ENCODE results near the gene PRRX2. TPM values are rescaled to one million over a fixed set of nuclear protein-coding genes. Genes with fewer than 3 reads are reported as not detected.

The PRRX2 gene
- total and polyA plus RNA-seq, 2 of the 13 experiments (the other 11 are each of a cell fraction or from before 2014, with no cell fraction given): 0.05 TPM; not detected in 1

- no peaks in the 10 kb centered on the region for H3K9me3 ChIP-seq (ENCODE audit: low read length)
- ATAC-seq (no peak), FAIRE-seq (no peak), DNase-seq (ENCODE audit: low spot score) (no peak)
- peaks cover 8 to 44% of the 10 kb centered on the region in 2 experiments; a peak in 3 of 5 replicates for H3K27me3 ChIP-seq (ENCODE audit: control insufficient read depth in 1 of 2, insufficient read depth in 2 of 2, low read length in 2 of 2)
- H3K79me2 ChIP-seq (ENCODE audit: insufficient read depth, low read length): no peaks in the 10 kb centered on the region
- WGBS (ENCODE audit: low lambda C conversion rate): 28% methylated on average over 20 of the region's 23 CpGs
- H3K4me3 ChIP-seq (replicated peaks in 1 of 3; ENCODE audit: insufficient read depth in 1 of 3, low read depth in 2 of 3, low read length in 3 of 3): no peak overlapping the region
- H3K4me1 ChIP-seq (ENCODE audit: insufficient read depth, low read length): 0 out of 2 replicates have a peak, but pooled peaks cover 3% of the 10 kb centered on the region
- H3K4me2 ChIP-seq (ENCODE audit: low read depth, low read length): no peak overlapping the region
- CTCF ChIA-PET (ENCODE audit: low intra/inter-chr PET ratio, low total read pairs): no interaction called here
- no peaks in the 10 kb centered on the region for H4K20me1 ChIP-seq (ENCODE audit: insufficient read depth, low read length)
- H2AFZ ChIP-seq (ENCODE audit: low read length): no peak overlapping the region
- no peaks in the 10 kb centered on the region for H3K36me3 ChIP-seq (replicated peaks in 1 of 2; ENCODE audit: control insufficient read depth in 1 of 2, insufficient read depth in 2 of 2, low read length in 2 of 2)
- no peak overlapping the region for H3K27ac ChIP-seq (ENCODE audit: extremely low read length, insufficient read depth, low read length)
- intact Hi-C loops (cut with micrococcal nuclease; ENCODE audit: unreplicated experiment): no loop called here
- no TSS peak for BruUV-seq (replicated peaks)
- in situ Hi-C loops (cut with HindIII; ENCODE audit: extremely low pct_ligation_motif_present, low pct_unique_long_range_greater_than_20kb): no loop called here
- POLR2A ChIA-PET: no interaction called here
- no peak overlapping the region for H3K9ac ChIP-seq (ENCODE audit: insufficient read depth, low read depth, low read length)
- TF ChIP-seq CENPBD1 (CRISPR knock-in tag; IDR thresholded peaks at IDR 0.05; ENCODE audit: borderline replicate concordance, low read depth) (no peak), TGIF2 (CRISPR knock-in tag; IDR thresholded peaks at IDR 0.05) (no peak), ZNF282 (IDR thresholded peaks at IDR 0.05; ENCODE audit: partially characterized antibody) (no peak), IRF9 (CRISPR knock-in tag; IDR thresholded peaks at IDR 0.05; ENCODE audit: borderline replicate concordance) (no peak), ZNF275 (CRISPR knock-in tag; IDR thresholded peaks at IDR 0.05; ENCODE audit: borderline replicate concordance) (no peak), RERE (CRISPR knock-in tag; IDR thresholded peaks at IDR 0.05; ENCODE audit: low read depth) (no peak), NR3C1 (CRISPR knock-in tag; IDR thresholded peaks at IDR 0.05) (no peak), RBAK (CRISPR knock-in tag; IDR thresholded peaks at IDR 0.05) (no peak), RNF219 (CRISPR knock-in tag; IDR thresholded peaks at IDR 0.05) (no peak), ZNF776 (CRISPR knock-in tag; IDR thresholded peaks at IDR 0.05) (no peak), CHD2 (IDR thresholded peaks at IDR 0.05; ENCODE audit: low read depth, low read length) (no peak), TBP (CRISPR knock-in tag; IDR thresholded peaks at IDR 0.05) (no peak), PAWR (CRISPR knock-in tag; IDR thresholded peaks at IDR 0.05; ENCODE audit: borderline replicate concordance) (no peak), SMYD3 (CRISPR knock-in tag; IDR thresholded peaks at IDR 0.05) (no peak)
Observed at GRCh38 chr9:129732946-129733631, 67.6 kb downstream of the PRRX2 start.

Measured in HepG2 (cell line).